HG03095 (cell line): ENCODE results near the gene NEK1.
"Not testable (repeated sequence)": the region's sequence is repeated elsewhere in the genome, so short reads cannot be mapped to it uniquely, and the experiment has no call there.

Source experiments
- ATAC-seq: cut with Tn5 transposase; IDR thresholded peaks from one replicate; pipeline ENCODE4 v1.9.1; 2021; ENCODE audit warnings: moderate library complexity; ENCODE audit not compliant: unreplicated experiment

Gene NEK1

GRCh38 chr4:169437299-169438047, 174.9 kb downstream of the NEK1 start:
- ATAC-seq, result peak; percentile 87

DNA sequence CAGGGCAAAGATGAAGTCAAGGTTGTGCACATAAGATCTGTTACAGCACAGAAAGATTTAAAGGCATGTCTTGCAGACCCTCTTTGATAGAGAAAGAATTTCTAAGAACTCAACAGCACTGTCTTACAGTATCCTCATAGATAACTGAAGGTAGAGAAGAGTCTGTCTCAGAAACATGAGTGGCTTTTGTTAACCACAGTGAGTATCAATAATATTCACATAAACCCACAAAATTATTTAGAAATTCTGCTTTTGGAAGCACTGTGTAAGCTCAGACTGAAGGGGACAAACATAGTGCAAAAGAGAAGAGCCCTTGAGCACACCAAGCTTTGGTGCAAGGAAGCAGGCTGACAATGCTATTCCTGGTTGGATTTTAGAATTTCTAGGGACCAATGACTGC, 175.6 kb downstream of the NEK1 start:
- no peak for ATAC-seq

- ATAC-seq, result no peak
Measured at GRCh38 chr4:169428376-169428775, 184.0 kb downstream of the NEK1 start.

- ATAC-seq, result not testable (repeated sequence)
Measured at GRCh38 chr4:169427727-169428126, 184.7 kb downstream of the NEK1 start.

- ATAC-seq, result no peak
Measured at GRCh38 chr4:169420291-169420690, 192.1 kb downstream of the NEK1 start.

DNA sequence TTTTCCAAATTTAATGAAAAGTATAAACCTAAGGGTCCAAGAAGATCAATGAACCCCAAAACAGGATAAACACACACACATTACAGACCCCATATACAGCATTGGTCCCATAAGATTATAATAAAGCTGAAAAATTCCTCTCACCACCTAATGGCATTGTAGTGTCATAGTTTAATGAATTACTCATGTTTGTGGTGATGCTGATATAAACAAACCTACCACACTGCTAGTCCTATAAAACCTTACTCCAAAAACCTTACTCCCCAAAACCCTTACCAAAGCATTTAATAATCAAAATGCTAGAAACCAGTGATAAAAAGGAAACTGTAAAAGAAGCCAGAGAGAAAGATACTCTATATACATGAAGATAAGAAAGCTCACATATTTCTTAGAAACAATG, 193.5 kb downstream of the NEK1 start:
- no peak for ATAC-seq

- ATAC-seq, result no peak
Measured at GRCh38 chr4:169417629-169418282, 194.6 kb downstream of the NEK1 start.

DNA sequence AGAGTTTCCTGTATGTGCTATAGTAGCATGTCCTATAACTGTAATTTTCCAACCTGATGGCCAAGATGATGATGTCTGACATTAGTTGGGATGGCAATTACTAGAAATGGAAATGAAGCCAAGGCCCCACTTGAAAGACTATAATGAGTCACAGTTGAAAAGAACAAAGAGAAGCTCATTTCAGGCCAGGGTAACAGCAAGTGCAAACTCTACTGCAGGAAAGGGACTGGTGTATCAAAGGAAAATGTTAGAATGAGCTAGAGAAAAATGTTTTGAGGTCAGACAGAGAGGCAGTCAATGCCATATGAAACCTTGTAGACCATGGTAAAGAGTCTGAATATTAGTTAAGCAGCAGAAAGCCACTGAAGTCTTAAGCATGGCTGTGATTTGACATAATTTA, 195.4 kb downstream of the NEK1 start:
- no peak for ATAC-seq

DNA sequence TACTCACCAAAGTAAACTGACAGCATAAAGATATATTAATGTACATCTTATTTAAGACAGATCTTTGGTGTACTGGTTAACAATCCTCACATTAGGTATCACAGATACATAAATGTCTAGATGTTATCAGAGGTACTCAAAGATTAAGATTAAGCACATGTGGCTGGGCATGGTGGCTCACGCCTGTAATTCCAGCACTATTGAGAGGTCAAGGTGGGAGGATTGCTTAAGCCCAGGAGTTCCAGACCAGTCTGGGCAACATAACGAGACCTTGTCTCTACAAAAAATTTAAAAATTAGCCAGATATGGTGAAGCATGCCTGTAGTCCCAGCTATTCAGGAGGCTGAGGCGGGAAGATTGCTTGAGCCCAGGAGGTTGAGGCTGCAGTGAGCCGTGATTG, 195.9 kb downstream of the NEK1 start:
- no peak for ATAC-seq

DNA sequence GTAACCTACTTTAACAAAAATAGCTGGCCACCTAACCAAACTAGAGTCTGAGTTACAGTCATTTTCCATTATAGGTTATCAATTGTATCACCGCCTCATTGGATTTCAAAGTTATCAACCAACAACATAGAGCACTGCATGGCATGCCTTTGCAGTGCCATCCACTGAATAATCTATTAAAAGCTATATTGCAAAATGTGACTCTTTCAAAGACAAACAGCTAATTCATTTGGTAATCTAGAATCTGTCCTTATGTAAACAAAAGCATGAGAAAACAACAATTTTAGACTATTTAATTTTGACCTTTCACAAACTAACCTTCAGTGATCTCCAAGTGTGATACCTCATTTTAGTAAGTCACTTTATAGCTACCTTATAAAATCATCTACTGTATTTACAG, 197.5 kb downstream of the NEK1 start:
- no peak for ATAC-seq

GRCh38 chr4:169412046-169412445, 200.3 kb downstream of the NEK1 start:
- no peak for ATAC-seq

DNA sequence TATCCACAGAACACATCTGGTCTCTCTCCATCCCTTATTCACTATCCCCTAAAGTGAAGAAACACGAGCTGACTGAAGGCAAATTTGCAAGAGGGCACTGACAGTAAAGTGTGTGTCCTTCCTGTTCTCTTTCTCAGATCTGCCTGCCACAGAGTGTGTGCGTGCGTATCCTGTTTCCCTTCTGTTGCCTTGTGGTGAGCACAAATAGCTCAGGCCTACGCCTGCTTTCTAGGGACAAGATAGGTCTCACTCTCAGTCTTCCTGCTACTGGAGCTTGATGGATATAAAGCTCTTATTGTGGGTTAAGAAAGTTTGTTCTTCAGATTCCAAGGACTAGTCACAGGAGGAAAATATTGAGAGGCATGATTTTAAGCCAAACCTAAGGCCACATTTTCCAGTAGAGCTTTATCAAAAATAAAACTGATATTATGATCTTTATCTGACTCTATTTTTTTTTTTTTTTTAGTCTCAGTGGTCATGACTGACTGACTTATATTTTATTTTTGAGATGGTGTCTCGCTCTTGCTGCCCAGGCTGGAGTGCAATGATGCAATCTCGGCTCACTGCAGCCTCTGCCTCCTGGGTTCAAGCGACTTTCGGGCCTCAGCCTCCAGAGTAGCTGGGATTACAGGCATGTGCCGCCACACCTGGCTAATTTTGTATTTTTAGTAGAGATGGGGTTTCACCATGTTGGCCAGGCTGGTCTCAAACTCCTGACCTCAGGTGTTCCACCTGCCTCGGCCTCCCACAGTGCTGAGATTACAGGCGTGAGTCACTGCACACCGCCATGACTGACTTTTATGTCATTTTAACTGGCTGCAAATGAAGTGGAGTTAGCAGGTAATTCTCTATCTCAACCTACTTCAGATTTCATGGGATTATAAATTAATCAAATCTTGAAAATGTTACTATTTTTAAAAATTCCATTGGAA, 201.3 kb downstream of the NEK1 start:
- peak; percentile 98 for ATAC-seq

GRCh38 chr4:169407217-169407845, 205.1 kb downstream of the NEK1 start:
- no peak for ATAC-seq

- ATAC-seq, result no peak
Measured at GRCh38 chr4:169404960-169405359, 207.4 kb downstream of the NEK1 start.

DNA sequence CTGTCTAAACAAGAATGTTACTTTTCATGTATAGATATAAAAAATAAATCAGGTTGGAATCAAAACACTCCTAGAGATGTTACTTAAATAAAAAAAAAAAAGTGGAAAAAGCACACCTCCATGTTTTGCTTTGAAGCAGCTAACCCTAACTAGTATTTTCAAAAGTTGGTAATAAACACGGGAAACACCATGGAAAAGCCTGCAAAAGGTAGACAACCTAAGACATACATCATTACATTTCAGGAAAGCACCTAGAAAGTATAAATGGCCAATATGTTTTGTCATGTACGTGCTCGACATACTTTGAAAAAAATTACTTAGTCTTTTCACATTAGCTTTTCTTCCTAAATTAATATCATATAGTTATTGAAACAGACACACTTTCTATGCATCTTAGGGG, 211.6 kb downstream of the NEK1 start:
- ATAC-seq, result no peak

- ATAC-seq, result peak; percentile 47
Measured at GRCh38 chr4:169399976-169400767, 212.2 kb downstream of the NEK1 start.

GRCh38 chr4:169398316-169398715, 214.1 kb downstream of the NEK1 start:
- no peak for ATAC-seq

GRCh38 chr4:169397762-169398161, 214.6 kb downstream of the NEK1 start:
- ATAC-seq, result no peak

DNA sequence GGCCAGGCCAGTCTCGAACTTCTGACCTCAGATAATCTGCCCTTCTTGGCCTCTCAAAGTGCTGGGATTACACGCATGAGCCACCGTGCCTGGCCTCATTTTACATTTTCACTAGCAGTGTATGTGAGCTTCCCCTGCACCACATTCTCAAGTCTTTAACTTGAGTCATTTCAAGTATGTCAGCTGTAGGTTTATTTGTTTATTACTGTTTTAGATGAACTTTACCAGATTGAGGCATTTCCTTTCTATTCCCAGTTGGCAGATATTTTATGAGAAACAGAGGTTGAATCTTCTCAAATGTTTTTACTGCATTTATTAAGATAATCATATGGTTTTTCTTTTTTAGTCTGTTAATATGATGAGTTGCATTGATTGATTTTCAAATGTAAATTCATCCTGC, 227.0 kb downstream of the NEK1 start:
- no peak for ATAC-seq

- ATAC-seq, result no peak
Measured at GRCh38 chr4:169384779-169385178, 227.6 kb downstream of the NEK1 start.
